DMS53 treated with DMSO at 0.1 percent for 48 hours (cell line): ENCODE data around the gene ZNF567.
"Not testable (repeated sequence)": the region's sequence is repeated elsewhere in the genome, so short reads cannot be mapped to it uniquely, and the experiment has no call there.

Source experiments
- DNase-seq: peaks from one replicate; lab custom pipeline; 2025; ENCODE audit not compliant: unreplicated experiment; lab: John Stamatoyannopoulos, UW

ZNF567 gene

GRCh38 chr19:36687214-36688056, at the start of gene ZNF567:
Gene ZNF567 (plus strand): TSS chr19:36687612. CDS start chr19:36694868, 7,256 bp downstream.
- peak; percentile 99 for DNase-seq

- DNase-seq = peak; percentile 16
Observed at GRCh38 chr19:36638862-36639510, 48.4 kb upstream of the ZNF567 start.

GRCh38 chr19:36646746-36647145, 40.7 kb upstream of the ZNF567 start:
- DNase-seq = no peak

DNA sequence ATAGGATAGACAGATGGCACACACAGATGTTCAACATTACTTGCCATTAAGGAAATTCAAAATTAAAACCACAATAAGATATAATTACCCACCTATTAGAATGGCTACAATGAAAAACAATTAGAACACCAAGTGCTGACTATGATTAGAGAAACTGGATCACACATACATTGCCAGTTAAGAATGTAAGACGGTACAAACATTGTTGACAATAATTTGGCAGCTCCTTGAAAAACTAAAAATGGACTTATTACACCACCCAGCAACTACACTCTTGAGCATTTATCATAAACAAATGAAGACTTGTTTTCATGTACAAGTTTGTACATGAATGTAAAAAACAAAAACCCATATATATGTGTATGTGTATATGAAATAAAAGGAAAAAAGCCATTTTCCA, 34.5 kb upstream of the ZNF567 start:
- no peak for DNase-seq

DNA sequence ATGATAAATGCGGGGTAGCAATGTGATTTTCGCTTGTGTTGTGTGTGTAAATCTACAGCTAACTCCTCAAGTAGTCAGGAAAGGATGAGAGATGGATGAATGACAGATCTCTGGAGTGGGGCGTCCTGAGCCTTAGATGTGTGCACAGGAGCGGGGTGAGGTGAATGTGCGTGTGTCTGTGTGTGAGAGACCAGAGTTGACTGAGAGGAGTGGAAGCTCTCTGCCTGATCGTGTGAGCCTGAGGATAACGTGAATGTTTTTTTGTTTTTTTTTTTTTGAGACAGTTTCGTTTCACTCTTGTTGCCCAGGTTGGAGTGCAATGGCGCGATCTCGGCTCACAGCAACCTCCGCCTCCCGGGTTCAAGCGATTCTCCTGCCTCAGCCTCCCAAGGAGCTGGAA, 21.6 kb upstream of the ZNF567 start:
- DNase-seq = no peak

DNA sequence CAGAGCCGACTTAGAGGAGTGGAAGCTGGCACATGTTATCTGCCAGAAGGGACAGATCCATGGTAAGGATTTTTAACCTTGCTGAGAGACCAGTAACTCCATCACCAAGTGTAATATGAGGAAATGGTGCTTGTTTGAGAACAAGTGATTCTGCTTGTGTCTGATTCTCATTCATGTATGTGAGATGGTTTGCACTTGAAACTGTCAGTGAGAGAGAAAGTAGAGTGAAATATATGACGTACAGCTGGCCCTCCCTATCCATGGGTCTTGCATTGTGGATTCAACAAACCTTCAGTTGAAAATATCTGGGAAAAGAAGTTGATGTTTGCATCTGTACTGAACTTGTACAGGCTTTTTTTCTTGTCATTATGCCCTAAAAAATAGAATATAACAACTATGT, 18.8 kb upstream of the ZNF567 start:
- DNase-seq = no peak

GRCh38 chr19:36672368-36672767, 15.0 kb upstream of the ZNF567 start:
- DNase-seq = no peak

DNA sequence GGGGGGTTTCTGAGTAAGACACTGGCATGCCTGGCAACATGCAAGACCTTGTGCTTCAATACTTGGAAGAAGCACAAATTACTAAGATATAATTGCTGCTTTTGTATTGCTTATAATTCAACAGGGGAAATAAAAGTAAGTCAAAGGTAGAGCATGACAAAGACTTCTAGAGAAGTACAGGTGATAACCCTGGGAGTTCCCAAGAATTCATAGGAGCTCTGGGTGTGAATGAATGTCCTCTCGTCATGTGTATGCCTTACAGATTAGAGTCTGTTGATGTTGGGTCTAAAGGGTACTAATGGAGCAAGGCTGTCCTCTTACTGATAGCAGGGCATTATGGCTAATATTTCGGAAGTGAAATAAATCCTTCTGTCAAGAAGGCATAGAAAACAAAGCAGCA, 13.2 kb upstream of the ZNF567 start:
- no peak for DNase-seq

- no peak for DNase-seq
Observed at GRCh38 chr19:36679455-36679854, 8.0 kb upstream of the ZNF567 start.

DNA sequence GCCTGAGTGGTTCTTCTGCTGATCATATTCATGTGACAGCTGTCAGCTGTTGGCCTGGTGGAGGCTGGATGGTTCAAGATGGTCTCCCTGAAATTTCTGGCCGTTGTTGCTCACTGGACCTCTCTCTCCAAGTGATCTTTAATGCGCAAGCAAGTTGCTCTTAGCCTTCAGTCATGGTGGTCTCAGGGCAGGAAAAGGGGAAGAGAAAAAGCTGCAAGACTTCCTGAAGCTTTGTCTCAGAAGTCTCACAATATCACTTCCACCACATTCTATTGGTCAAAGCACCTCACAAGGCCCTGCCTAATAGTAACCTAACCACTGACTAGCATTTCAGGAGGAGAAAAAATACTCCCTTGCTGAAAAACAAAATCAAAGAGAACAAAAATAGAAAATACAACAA, 1.6 kb upstream of the ZNF567 start:
- DNase-seq = no peak

- DNase-seq = no peak
Observed at GRCh38 chr19:36686365-36687213, 823 bp upstream of the ZNF567 start.

GRCh38 chr19:36688058-36688457, 646 bp downstream of the ZNF567 start:
- no peak for DNase-seq

DNA sequence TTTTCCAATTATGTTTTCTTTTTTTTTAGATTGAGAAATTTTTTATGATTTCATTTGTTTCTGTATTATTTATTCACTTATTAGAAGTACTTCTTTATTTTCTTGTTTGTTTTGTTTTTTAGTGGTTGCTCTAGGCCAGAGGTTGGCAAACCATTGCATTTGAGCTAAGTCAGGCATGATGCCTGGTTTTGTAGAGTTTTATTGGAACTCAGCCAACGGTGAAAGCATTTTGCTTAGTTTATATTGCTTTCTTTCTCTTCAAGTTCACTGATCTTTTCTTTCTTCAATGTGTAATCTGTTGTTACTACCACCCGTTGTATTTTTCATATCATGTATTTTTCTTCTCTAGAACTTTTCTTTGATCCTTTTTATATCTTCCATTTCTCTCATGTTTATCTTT, 19.7 kb downstream of the ZNF567 start:
- DNase-seq = no peak

DNA sequence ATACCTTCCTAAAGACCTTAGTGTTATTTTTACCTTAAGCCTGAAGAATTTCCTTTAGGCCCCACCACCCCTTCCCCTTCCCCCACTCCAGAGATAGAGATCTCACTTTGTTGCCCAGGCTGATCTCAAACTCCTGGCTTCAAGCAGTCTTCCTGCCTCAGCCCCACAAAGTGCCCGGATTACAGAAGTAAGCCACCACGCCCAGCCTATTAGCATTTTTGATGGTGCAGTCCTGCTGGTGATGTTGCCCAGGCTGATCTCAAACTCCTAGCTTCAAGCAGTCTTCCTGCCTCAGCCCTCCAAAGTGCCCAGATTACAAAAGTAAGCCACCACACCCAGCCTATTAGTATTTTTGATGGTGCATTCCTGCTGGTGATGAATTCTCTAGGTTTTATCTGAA, 22.0 kb downstream of the ZNF567 start:
- DNase-seq = no peak

DNA sequence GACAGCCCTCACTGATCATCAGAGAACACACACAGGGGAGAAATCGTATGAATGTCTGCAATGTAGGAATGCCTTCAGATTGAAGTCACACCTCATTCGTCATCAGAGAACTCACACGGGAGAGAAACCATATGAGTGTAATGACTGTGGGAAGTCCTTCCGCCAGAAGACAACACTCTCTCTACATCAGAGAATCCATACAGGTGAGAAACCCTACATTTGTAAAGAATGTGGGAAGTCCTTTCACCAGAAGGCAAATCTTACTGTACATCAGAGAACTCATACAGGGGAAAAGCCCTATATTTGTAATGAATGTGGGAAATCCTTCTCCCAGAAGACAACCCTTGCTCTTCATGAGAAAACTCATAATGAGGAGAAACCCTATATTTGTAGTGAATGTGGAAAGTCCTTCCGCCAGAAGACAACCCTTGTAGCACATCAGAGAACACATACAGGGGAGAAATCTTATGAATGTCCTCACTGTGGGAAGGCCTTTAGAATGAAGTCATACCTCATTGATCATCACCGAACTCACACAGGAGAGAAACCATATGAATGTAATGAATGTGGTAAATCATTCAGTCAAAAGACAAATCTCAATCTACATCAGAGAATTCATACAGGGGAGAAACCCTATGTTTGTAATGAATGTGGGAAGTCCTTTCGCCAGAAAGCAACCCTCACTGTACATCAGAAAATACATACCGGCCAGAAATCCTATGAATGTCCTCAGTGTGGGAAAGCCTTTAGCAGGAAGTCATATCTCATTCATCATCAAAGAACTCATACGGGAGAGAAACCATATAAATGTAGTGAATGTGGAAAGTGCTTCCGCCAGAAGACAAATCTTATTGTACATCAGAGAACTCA, 32.5 kb downstream of the ZNF567 start:
- DNase-seq = peak; percentile 30

DNA sequence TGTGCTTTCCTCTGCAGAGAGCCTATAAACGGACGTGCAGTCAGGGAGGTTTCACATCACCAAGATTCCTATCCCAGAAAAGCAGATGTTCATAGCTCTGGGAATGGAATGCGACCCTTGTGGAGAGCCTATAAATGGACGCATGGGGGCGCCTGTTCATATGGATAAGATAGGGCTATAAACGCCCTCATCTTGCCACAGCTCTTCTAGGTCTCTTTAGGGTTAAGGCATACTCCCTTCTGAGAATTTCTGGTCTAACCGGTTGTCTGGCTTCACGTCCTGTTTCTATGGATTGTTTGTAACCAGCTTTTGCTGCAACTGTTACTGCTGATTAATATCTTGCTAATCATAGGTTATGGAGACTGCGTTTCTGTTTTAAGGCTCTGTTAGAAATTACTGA, 48.8 kb downstream of the ZNF567 start:
- peak; percentile 26 for DNase-seq

- DNase-seq = no peak
Observed at GRCh38 chr19:36745870-36746269, 58.5 kb downstream of the ZNF567 start.

DNA sequence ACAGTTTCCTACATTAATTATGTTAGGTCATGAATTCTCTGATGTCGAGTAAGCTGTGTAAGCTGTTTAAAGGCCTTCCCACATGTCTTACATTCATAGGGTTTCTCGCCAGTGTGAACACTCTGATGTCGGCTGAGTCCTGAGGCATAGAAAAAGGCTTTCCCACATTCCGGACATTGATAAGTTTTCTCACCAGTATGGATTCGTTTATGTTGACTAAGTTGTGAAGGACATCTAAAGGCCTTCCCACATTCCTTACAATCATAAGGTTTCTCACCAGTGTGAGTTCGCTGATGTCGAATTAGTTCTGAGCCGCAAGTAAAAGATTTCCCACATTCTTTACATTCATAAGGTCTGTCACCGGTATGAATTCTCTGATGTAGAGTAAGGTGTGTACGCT, 60.3 kb downstream of the ZNF567 start:
- no peak for DNase-seq

GRCh38 chr19:36748431-36749275, 61.2 kb downstream of the ZNF567 start:
- DNase-seq = no peak

- DNase-seq = not testable (repeated sequence)
Observed at GRCh38 chr19:36749613-36750012, 62.2 kb downstream of the ZNF567 start.
